ENCODE measurements around the gene PLRG1. TPM values are rescaled to one million over a fixed set of nuclear protein-coding genes. Genes with fewer than 3 reads are reported as not detected.

The PLRG1 gene
- total RNA-seq, 1 experiment from 2014 or later, result 116 TPM

DNA sequence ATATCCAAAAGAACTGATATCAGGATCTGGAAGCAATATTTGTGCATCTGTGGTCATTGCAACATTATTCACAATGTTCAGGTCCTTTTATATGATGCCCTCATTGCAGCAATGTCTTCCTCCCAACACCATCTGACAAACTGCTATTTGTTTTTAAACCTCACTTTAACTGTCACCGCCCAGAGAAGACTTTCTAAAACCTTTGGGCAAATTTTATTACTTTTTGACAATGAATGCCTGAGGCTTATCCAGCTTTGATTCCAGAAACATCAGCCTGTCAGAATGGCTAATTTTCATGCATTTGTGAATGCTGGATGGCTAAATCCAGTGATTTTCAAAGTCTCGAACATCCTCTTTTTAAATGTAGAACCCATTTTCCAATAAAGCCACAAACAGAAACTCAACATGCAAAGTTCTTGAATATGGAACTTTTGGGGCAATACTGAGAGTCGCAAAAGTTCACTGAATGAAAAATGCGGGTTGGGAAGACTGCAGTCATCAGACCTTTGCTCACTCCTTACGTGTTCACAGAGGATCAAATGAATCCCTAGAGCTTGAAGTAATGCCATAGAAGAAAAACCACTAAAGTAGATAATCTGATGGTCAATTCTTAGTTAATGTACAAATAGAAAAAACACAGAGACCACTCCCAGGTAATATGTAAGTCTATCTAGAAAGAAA is 23.1 kb upstream of the PLRG1 start:
- no peaks in the 10 kb centered on the region for H3K27me3 ChIP-seq (replicated peaks; ENCODE audit: insufficient read depth, low read depth, low read length, poor library complexity)
- no peak overlapping the region for H3K4me3 ChIP-seq (ENCODE audit: low read depth, low read length, poor library complexity, severe bottlenecking)
- H3K36me3 ChIP-seq (ENCODE audit: insufficient read depth, low read length, poor library complexity, severe bottlenecking), result no peaks in the 10 kb centered on the region
- intact Hi-C loops (cut with micrococcal nuclease; ENCODE audit: unreplicated experiment), result no loop called here
- DNase-seq (ENCODE audit: low spot score), result no peak
- ChIA-PET POLR2A (ENCODE audit: low non-redundant PET) (no interaction called here), CTCF (no interaction called here)
- TF ChIP-seq, protein P1, sequence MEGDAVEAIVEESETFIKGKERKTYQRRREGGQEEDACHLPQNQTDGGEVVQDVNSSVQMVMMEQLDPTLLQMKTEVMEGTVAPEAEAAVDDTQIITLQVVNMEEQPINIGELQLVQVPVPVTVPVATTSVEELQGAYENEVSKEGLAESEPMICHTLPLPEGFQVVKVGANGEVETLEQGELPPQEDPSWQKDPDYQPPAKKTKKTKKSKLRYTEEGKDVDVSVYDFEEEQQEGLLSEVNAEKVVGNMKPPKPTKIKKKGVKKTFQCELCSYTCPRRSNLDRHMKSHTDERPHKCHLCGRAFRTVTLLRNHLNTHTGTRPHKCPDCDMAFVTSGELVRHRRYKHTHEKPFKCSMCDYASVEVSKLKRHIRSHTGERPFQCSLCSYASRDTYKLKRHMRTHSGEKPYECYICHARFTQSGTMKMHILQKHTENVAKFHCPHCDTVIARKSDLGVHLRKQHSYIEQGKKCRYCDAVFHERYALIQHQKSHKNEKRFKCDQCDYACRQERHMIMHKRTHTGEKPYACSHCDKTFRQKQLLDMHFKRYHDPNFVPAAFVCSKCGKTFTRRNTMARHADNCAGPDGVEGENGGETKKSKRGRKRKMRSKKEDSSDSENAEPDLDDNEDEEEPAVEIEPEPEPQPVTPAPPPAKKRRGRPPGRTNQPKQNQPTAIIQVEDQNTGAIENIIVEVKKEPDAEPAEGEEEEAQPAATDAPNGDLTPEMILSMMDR (conservative IDR thresholded peaks at IDR 0.05; ENCODE audit: low read depth, low read length), result no peak
- no peak for TF ChIP-seq EZH2 (IDR thresholded peaks at IDR 0.05; ENCODE audit: borderline replicate concordance, low read depth, low read length, poor library complexity, severe bottlenecking)
- H3K4me1 ChIP-seq (ENCODE audit: insufficient read depth, low read length, poor library complexity, severe bottlenecking), result peaks cover 4% of the 10 kb centered on the region
- no TSS peak for BruUV-seq (replicated peaks)
- H3K27ac ChIP-seq (ENCODE audit: low read depth, low read length, poor library complexity, severe bottlenecking), result no peak overlapping the region
- H3K9me3 ChIP-seq (ENCODE audit: low read depth, low read length, poor library complexity, severe bottlenecking), result no peaks in the 10 kb centered on the region

DNA sequence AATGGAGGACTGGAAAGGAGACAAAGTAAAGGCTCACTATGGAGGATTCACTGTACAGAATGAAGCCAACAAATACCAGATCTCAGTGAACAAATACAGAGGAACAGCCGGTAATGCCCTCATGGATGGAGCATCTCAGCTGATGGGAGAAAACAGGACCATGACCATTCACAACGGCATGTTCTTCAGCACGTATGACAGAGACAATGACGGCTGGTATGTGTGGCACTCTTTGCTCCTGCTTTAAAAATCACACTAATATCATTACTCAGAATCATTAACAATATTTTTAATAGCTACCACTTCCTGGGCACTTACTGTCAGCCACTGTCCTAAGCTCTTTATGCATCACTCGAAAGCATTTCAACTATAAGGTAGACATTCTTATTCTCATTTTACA is 19.4 kb upstream of the PLRG1 start:
- no TSS peak for BruUV-seq (replicated peaks)
- TF ChIP-seq, protein P1 (conservative IDR thresholded peaks at IDR 0.05; ENCODE audit: low read depth, low read length), result no peak
- TF ChIP-seq EZH2 (IDR thresholded peaks at IDR 0.05; ENCODE audit: borderline replicate concordance, low read depth, low read length, poor library complexity, severe bottlenecking), result no peak
- DNase-seq (ENCODE audit: low spot score), result no peak
- Histone ChIP-seq H3K27ac (ENCODE audit: low read depth, low read length, poor library complexity, severe bottlenecking) (no peak overlapping the region), H3K4me3 (ENCODE audit: low read depth, low read length, poor library complexity, severe bottlenecking) (no peak overlapping the region), H3K4me1 (ENCODE audit: insufficient read depth, low read length, poor library complexity, severe bottlenecking) (no peaks in the 10 kb centered on the region), H3K9me3 (ENCODE audit: low read depth, low read length, poor library complexity, severe bottlenecking) (no peaks in the 10 kb centered on the region), H3K36me3 (ENCODE audit: insufficient read depth, low read length, poor library complexity, severe bottlenecking) (no peaks in the 10 kb centered on the region), H3K27me3 (replicated peaks; ENCODE audit: insufficient read depth, low read depth, low read length, poor library complexity) (no peaks in the 10 kb centered on the region)
- POLR2A ChIA-PET (ENCODE audit: low non-redundant PET), result no interaction called here
- intact Hi-C loops (cut with micrococcal nuclease; ENCODE audit: unreplicated experiment), result no loop called here
- CTCF ChIA-PET, result interaction anchor here (0.5 kb wide), 1 partner anchor 11 kb away, joined by 3 read pairs; no protein-coding TSS in a partner anchor

- Histone ChIP-seq H3K36me3 (ENCODE audit: insufficient read depth, low read length, poor library complexity, severe bottlenecking) (no peaks in the 10 kb centered on the region), H3K4me3 (ENCODE audit: low read depth, low read length, poor library complexity, severe bottlenecking) (no peak overlapping the region), H3K4me1 (ENCODE audit: insufficient read depth, low read length, poor library complexity, severe bottlenecking) (no peaks in the 10 kb centered on the region), H3K27me3 (replicated peaks; ENCODE audit: insufficient read depth, low read depth, low read length, poor library complexity) (no peaks in the 10 kb centered on the region), H3K9me3 (ENCODE audit: low read depth, low read length, poor library complexity, severe bottlenecking) (no peaks in the 10 kb centered on the region), H3K27ac (ENCODE audit: low read depth, low read length, poor library complexity, severe bottlenecking) (no peak overlapping the region)
- TF ChIP-seq EZH2 (IDR thresholded peaks at IDR 0.05; ENCODE audit: borderline replicate concordance, low read depth, low read length, poor library complexity, severe bottlenecking), result no peak
- TF ChIP-seq, protein P1 (conservative IDR thresholded peaks at IDR 0.05; ENCODE audit: low read depth, low read length), result no peak
- ChIA-PET POLR2A (ENCODE audit: low non-redundant PET) (no interaction called here), CTCF (interaction anchor here (0.5 kb wide), 1 partner anchor 10 kb away, joined by 3 read pairs; no protein-coding TSS in a partner anchor)
- BruUV-seq (replicated peaks), result no TSS peak
- DNase-seq (ENCODE audit: low spot score), result no peak
- intact Hi-C loops (cut with micrococcal nuclease; ENCODE audit: unreplicated experiment), result no loop called here
Observed at GRCh38 chr4:154569028-154569427, 18.8 kb upstream of the PLRG1 start.

Measured in A673 (cell line).